DND-41 (cell line): ENCODE data around the gene TMEM178B.
"Not testable (repeated sequence)": the region's sequence is repeated elsewhere in the genome, so short reads cannot be mapped to it uniquely, and the experiment has no call there.

Experiments
- ATAC-seq: fragments of 200-7000 bp; cut with Tn5 transposase; 3 replicates; pipeline ENCODE4 v1.9.1; 2021; ENCODE audit warnings: low read depth; ENCODE audit not compliant: insufficient read depth
- DNase-seq: peaks from one replicate; pipeline ENCODE4 v3.0.0-alpha.2; 2020
- H2AFZ ChIP-seq: 2 replicates; pipeline ENCODE4 v1.6.0; 2012; ENCODE audit warnings: low read depth, low read length
- H3K27ac ChIP-seq: 2 replicates; pipeline ENCODE4 v1.5.1; 2012; ENCODE audit warnings: low read length, inconsistent platforms
- H3K27me3 ChIP-seq: fragments of 200-600 bp; sonication (generic); 2 replicates; pipeline ENCODE4 v1.6.0; 2012; ENCODE audit warnings: low read length, mild to moderate bottlenecking, inconsistent platforms; ENCODE audit not compliant: insufficient read depth, poor library complexity
- H3K36me3 ChIP-seq: 2 replicates; pipeline ENCODE4 v1.5.1; 2012; ENCODE audit warnings: low read length, inconsistent platforms; ENCODE audit not compliant: insufficient read depth
- H3K4me1 ChIP-seq: 2 replicates; pipeline ENCODE4 v1.5.1; 2012; ENCODE audit warnings: mild to moderate bottlenecking, low read length; ENCODE audit not compliant: insufficient read depth
- H3K4me2 ChIP-seq: 2 replicates; pipeline ENCODE4 v1.6.0; 2012; ENCODE audit warnings: mild to moderate bottlenecking, moderate library complexity, low read length, inconsistent platforms; ENCODE audit not compliant: insufficient read depth
- H3K4me3 ChIP-seq, 2 experiments: fragments of 200-600 bp in 1 of 2; shearing (Covaris generic) in 1 of 2; 2 replicates each; pipeline ENCODE4 v1.5.1; 2012 to 2016; ENCODE audit warnings: inconsistent platforms in 2 of 2, low read length in 2 of 2, mild to moderate bottlenecking in 2 of 2, low read depth in 1 of 2, moderate library complexity in 1 of 2
- H3K79me2 ChIP-seq: 2 replicates; pipeline ENCODE4 v1.6.0; 2012; ENCODE audit warnings: low read length, inconsistent platforms; ENCODE audit not compliant: insufficient read depth
- H3K9ac ChIP-seq: 2 replicates; pipeline ENCODE4 v1.6.0; 2012; ENCODE audit warnings: low read depth, mild to moderate bottlenecking, inconsistent platforms, low read length, moderate library complexity
- H3K9me3 ChIP-seq: 2 replicates; pipeline ENCODE4 v1.5.1; 2012; ENCODE audit warnings: low read length, moderate library complexity, mild to moderate bottlenecking, inconsistent platforms; ENCODE audit not compliant: insufficient read depth, severe bottlenecking
- H4K20me1 ChIP-seq: 2 replicates; pipeline ENCODE4 v1.6.0; 2012; ENCODE audit warnings: low read length; ENCODE audit not compliant: insufficient read depth
- CTCF ChIP-seq: IDR thresholded peaks from 2 replicates; pipeline ENCODE4 v1.5.1; 2012; ENCODE audit warnings: borderline replicate concordance, low read length, moderate library complexity, mild to moderate bottlenecking; ENCODE audit not compliant: poor library complexity, severe bottlenecking; ENCODE audit errors: extremely low read depth
- EZH2 ChIP-seq: IDR thresholded peaks from 3 replicates; pipeline ENCODE4 v1.6.1; 2012; ENCODE audit warnings: borderline replicate concordance, low read depth, mild to moderate bottlenecking, moderate library complexity, low read length, inconsistent platforms; ENCODE audit not compliant: severe bottlenecking

TMEM178B gene

GRCh38 chr7:141400356-141400755 lies 326.5 kb downstream of the TMEM178B start:
- Histone ChIP-seq H3K9ac (no peak overlapping the region), H3K27me3 (peaks cover 10% of the 10 kb centered on the region), H3K4me2 (no peak overlapping the region), H3K4me1 (no peaks in the 10 kb centered on the region), H4K20me1 (no peaks in the 10 kb centered on the region), H3K27ac (no peak overlapping the region), H2AFZ (no peak overlapping the region), H3K79me2 (no peaks in the 10 kb centered on the region), H3K4me3 (no peak overlapping the region), H3K9me3 (no peaks in the 10 kb centered on the region), H3K36me3 (no peaks in the 10 kb centered on the region)
- TF ChIP-seq CTCF (no peak), EZH2 (no peak)
- ATAC-seq: no peak
- no peak for DNase-seq

- Histone ChIP-seq H3K4me2 (no peak overlapping the region), H3K4me3 (no peak overlapping the region), H3K9me3 (no peaks in the 10 kb centered on the region), H3K9ac (no peak overlapping the region), H3K36me3 (no peaks in the 10 kb centered on the region), H3K27me3 (peaks cover 14% of the 10 kb centered on the region), H3K27ac (no peak overlapping the region), H2AFZ (no peak overlapping the region), H3K79me2 (no peaks in the 10 kb centered on the region), H4K20me1 (no peaks in the 10 kb centered on the region), H3K4me1 (no peaks in the 10 kb centered on the region)
- no peak for TF ChIP-seq EZH2
- TF ChIP-seq CTCF: no peak
- no peak for DNase-seq
- ATAC-seq: no peak
Observed at GRCh38 chr7:141402277-141402996, 328.6 kb downstream of the TMEM178B start.

GRCh38 chr7:141403846-141404245 lies 330.0 kb downstream of the TMEM178B start:
- H3K27ac ChIP-seq, H2AFZ ChIP-seq, H3K9ac ChIP-seq, ATAC-seq, H3K79me2 ChIP-seq, H3K9me3 ChIP-seq, H3K36me3 ChIP-seq, H4K20me1 ChIP-seq, H3K4me1 ChIP-seq, DNase-seq, H3K4me3 ChIP-seq, H3K4me2 ChIP-seq: not testable (repeated sequence)
- peaks cover 14% of the 10 kb centered on the region for H3K27me3 ChIP-seq

- H3K4me3 ChIP-seq: no peak overlapping the region
- H3K9me3 ChIP-seq: no peaks in the 10 kb centered on the region
- H3K4me1 ChIP-seq: no peaks in the 10 kb centered on the region
- no peak overlapping the region for H3K4me2 ChIP-seq
- no peaks in the 10 kb centered on the region for H4K20me1 ChIP-seq
- no peak overlapping the region for H3K27ac ChIP-seq
- H3K27me3 ChIP-seq: peaks cover 6% of the 10 kb centered on the region
- no peak overlapping the region for H2AFZ ChIP-seq
- no peak for ATAC-seq
- H3K36me3 ChIP-seq: no peaks in the 10 kb centered on the region
- DNase-seq: no peak
- H3K79me2 ChIP-seq: no peaks in the 10 kb centered on the region
- TF ChIP-seq CTCF (no peak), EZH2 (no peak)
- H3K9ac ChIP-seq: no peak overlapping the region
Observed at GRCh38 chr7:141406347-141406746, 332.5 kb downstream of the TMEM178B start.
